ENCODE data around the gene ZNF467. TPM values are rescaled to one million over a fixed set of nuclear protein-coding genes. Genes with fewer than 3 reads are reported as not detected.

ZNF467 gene
- total RNA-seq, 4 donors from 2014 or later, result 6.2 to 12.1 (median 9.8) TPM

DNA sequence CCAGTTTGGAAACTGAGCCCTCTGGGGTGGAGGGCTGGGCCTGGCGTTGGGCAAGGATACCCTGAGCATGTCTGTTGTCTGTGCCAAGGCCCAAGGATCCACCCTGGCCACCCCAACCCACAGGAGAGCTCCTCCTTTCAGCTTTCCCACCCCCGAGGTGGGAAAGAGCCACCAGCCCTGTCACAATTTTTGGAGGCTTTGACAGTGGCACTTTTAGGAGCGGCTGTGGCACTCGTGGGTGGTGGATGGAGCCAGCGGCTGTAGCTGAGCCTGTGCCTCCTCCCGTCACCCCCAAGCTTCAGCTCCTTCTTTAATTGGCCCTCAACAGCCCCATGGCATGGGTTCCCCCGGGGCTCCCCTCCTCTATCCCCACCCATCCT, 46.6 kb upstream of the ZNF467 start:
- H3K4me3 ChIP-seq (ENCODE audit: low read depth, poor library complexity, severe bottlenecking), result no peak overlapping the region
- no peak for DNase-seq (ENCODE audit: low spot score in 2 of 2)
- intact Hi-C loops (cut with DNase I; ENCODE audit: low total_unique reads), result no loop called here
- 78 to 79% methylated on average over 7 of the region's 7 CpGs for WGBS, 2 donors
- TF ChIP-seq, protein P1, sequence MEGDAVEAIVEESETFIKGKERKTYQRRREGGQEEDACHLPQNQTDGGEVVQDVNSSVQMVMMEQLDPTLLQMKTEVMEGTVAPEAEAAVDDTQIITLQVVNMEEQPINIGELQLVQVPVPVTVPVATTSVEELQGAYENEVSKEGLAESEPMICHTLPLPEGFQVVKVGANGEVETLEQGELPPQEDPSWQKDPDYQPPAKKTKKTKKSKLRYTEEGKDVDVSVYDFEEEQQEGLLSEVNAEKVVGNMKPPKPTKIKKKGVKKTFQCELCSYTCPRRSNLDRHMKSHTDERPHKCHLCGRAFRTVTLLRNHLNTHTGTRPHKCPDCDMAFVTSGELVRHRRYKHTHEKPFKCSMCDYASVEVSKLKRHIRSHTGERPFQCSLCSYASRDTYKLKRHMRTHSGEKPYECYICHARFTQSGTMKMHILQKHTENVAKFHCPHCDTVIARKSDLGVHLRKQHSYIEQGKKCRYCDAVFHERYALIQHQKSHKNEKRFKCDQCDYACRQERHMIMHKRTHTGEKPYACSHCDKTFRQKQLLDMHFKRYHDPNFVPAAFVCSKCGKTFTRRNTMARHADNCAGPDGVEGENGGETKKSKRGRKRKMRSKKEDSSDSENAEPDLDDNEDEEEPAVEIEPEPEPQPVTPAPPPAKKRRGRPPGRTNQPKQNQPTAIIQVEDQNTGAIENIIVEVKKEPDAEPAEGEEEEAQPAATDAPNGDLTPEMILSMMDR (IDR thresholded peaks at IDR 0.05), result no peak

DNA sequence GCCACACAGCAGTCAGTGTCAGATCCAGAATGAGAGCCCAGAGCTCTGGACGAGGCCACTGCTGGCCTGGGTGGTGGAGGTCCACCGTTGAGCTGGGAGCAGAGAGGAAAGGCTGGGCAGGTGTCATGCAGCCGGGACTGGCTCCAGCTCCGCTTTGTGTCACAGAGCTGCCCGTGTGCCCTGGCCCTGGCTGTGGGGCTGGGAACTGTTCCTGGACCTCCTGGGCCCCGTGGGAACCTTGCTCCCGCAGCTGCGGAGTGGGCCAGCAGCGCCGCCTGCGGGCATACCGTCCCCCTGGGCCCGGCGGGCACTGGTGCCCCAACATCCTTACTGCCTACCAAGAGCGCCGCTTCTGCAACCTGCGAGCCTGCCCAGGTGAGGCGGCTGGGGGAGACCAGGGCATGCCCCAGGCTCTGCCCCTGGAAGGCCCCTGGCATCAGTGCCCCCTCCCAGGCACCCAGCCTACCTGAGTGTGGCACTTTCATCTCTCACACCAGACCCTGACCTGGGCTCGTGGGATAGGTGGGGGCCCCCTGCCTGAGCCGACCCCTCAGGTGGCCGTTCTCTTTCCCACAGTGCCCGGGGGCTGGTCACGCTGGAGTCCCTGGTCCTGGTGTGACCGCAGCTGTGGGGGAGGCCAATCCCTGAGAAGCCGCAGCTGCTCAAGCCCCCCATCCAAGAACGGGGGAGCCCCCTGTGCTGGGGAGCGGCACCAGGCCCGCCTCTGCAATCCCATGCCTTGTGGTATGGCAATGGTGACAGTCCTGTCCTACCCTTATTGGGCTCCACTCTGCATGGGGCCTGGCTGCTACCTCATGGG, 46.0 kb upstream of the ZNF467 start:
- no peak for TF ChIP-seq POLR2A (IDR thresholded peaks at IDR 0.05)
- TF ChIP-seq, protein P1 (IDR thresholded peaks at IDR 0.05), result no peak
- intact Hi-C loops (cut with DNase I; ENCODE audit: low total_unique reads), result no loop called here
- WGBS, 2 donors, result 85 to 88% methylated on average over 19 to 28 of the region's 28 CpGs
- no peak overlapping the region for H3K4me3 ChIP-seq (ENCODE audit: low read depth, poor library complexity, severe bottlenecking)
- no peak for DNase-seq (ENCODE audit: low spot score in 2 of 2)

DNA sequence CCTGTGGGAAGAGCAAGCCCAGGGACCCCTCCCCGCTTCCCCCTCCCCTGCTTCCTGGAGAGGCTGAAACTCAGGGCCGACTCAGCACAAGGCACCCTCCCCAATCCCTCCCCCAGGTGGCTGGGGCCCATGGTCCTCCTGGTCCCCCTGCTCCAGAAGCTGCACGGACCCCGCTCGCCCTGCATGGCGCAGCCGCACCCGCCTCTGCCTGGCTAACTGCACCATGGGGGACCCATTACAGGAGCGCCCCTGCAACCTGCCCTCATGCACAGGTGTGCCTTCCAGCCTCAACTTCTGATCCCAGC, 45.1 kb upstream of the ZNF467 start:
- no peak overlapping the region for H3K4me3 ChIP-seq (ENCODE audit: low read depth, poor library complexity, severe bottlenecking)
- TF ChIP-seq POLR2A (IDR thresholded peaks at IDR 0.05), result no peak
- TF ChIP-seq, protein P1 (IDR thresholded peaks at IDR 0.05), result no peak
- intact Hi-C loops (cut with DNase I; ENCODE audit: low total_unique reads), result no loop called here
- no peak for DNase-seq (ENCODE audit: low spot score in 2 of 2)
- WGBS, 2 donors, result 83 to 89% methylated on average over 9 of the region's 9 CpGs

DNA sequence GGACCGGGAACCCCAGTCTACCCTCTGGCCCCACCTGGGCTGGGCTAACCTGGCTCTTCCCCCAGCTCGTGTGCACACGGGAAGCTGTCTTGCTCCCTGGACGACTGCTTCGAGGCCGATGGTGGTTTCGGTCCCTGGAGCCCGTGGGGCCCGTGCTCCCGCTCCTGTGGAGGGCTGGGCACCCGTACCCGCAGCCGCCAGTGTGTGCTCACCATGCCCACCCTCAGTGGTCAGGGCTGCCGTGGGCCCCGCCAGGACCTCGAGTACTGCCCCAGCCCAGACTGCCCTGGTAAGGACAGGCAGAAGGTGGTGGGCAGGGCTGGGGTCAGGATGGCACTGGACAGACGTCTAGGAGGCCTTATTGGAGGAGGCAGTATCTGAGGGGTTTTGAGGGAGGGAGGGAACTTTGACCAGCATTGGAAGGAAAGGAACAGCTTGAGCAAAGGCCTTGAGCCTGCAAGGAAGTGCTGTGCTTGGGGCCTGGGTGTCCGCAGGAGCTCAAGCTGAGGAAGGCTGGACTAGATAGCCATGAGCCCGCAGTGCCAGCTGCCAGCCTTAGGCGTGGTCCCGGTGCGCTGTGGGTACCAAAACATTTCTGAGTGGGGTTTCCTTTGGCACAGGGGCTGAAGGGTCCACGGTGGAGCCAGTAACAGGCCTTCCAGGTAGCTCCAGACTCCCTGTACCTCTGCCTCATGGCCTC, 44.6 kb upstream of the ZNF467 start:
- TF ChIP-seq, protein P1 (IDR thresholded peaks at IDR 0.05), result no peak
- TF ChIP-seq POLR2A (IDR thresholded peaks at IDR 0.05), result no peak
- intact Hi-C loops (cut with DNase I; ENCODE audit: low total_unique reads), result no loop called here
- no peak for DNase-seq (ENCODE audit: low spot score in 2 of 2)
- H3K4me3 ChIP-seq (ENCODE audit: low read depth, poor library complexity, severe bottlenecking), result no peak overlapping the region
- 82 to 92% methylated on average over 10 to 23 of the region's 23 CpGs for WGBS, 2 donors

DNA sequence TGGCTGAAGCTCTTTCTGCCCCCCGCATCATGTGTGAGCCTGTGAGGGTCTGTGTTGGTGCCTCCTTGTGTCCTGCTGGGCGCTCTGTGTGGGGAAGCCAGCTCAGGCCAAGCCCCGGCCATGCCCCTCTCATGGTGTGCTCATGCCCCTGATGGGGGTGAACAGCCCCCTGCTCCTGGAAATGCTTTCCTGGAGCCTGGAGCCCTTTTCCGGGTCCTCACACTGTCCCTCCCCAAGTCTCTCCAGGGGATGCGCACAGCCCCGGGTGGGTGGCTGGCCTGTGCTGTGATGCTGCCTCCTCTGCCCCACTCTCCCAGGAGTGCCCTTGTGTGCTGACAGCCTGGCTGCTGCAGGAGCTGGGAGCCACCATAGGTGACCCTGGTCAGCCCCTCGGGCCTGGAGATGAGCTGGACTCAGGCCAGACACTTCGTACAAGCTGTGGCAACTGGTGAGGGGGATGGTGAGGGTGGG, 43.9 kb upstream of the ZNF467 start:
- DNase-seq (ENCODE audit: low spot score in 2 of 2), result no peak
- no peak for TF ChIP-seq POLR2A (IDR thresholded peaks at IDR 0.05)
- TF ChIP-seq, protein P1 (IDR thresholded peaks at IDR 0.05), result no peak
- intact Hi-C loops (cut with DNase I; ENCODE audit: low total_unique reads), result no loop called here
- WGBS, 2 donors, result 67 to 75% methylated on average over 4 to 8 of the region's 8 CpGs
- no peak overlapping the region for H3K4me3 ChIP-seq (ENCODE audit: low read depth, poor library complexity, severe bottlenecking)
